Panc1 (cell line): ENCODE data around the gene AAK1.

Experiments used
- TCF7L2 ChIP-seq: IDR thresholded peaks from 2 replicates; pipeline ENCODE4 v1.6.1; 2011; ENCODE audit warnings: mild to moderate bottlenecking, low read depth, low read length, inconsistent platforms
- TF ChIP-seq, protein P1 (sequence below), 2 experiments: IDR thresholded peaks; 2 replicates each; pipeline ENCODE4 v1.6.1; 2011 to 2012; ENCODE audit warnings: low read depth in 2 of 2, control low read depth in 1 of 2, low read length in 1 of 2, mild to moderate bottlenecking in 1 of 2, moderate library complexity in 1 of 2; ENCODE audit not compliant: insufficient read depth in 1 of 2
- TF ChIP-seq, protein P2 (sequence below): fragments of 450-650 bp; IDR thresholded peaks from 2 replicates; pipeline ENCODE4 v1.5.1; 2017; ENCODE audit warnings: mild to moderate bottlenecking

DNA sequence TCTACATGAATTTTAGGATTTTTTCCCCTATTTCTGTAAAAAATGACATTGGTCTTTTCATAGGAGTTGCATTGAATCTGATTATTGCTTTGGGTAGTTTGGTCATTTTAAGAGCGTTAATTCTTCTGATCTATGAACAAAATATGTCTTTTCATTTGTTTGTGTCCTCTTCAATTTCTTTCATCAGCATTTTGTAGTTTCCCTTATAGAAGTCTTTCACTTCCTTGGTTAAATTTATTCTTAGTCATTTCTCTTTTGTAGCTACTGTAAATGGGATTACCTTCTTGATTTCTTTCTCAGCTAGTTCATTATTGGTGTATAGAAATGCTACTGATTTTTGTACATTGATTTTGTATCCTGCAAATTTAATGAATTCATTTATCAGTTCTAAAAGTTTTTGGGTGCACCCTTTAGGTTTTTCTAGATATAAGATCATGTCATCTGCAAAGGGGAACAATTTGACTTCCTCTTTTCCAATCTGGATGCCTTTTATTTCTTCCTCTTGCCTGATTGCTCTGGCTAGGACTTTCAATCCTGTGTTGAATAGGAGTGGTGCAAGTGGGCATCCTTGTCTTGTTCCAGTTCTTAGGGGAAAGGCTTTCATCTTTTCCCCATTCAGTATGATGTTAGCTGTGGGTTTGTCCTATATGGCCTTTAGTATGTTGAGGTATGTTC is 36.6 kb upstream of the AAK1 start:
- TF ChIP-seq, protein P1, sequence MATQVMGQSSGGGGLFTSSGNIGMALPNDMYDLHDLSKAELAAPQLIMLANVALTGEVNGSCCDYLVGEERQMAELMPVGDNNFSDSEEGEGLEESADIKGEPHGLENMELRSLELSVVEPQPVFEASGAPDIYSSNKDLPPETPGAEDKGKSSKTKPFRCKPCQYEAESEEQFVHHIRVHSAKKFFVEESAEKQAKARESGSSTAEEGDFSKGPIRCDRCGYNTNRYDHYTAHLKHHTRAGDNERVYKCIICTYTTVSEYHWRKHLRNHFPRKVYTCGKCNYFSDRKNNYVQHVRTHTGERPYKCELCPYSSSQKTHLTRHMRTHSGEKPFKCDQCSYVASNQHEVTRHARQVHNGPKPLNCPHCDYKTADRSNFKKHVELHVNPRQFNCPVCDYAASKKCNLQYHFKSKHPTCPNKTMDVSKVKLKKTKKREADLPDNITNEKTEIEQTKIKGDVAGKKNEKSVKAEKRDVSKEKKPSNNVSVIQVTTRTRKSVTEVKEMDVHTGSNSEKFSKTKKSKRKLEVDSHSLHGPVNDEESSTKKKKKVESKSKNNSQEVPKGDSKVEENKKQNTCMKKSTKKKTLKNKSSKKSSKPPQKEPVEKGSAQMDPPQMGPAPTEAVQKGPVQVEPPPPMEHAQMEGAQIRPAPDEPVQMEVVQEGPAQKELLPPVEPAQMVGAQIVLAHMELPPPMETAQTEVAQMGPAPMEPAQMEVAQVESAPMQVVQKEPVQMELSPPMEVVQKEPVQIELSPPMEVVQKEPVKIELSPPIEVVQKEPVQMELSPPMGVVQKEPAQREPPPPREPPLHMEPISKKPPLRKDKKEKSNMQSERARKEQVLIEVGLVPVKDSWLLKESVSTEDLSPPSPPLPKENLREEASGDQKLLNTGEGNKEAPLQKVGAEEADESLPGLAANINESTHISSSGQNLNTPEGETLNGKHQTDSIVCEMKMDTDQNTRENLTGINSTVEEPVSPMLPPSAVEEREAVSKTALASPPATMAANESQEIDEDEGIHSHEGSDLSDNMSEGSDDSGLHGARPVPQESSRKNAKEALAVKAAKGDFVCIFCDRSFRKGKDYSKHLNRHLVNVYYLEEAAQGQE (IDR thresholded peaks at IDR 0.05; ENCODE audit: insufficient read depth in 1 of 2, low read depth in 2 of 2, low read length in 1 of 2) = no peak
- TF ChIP-seq, protein P2, sequence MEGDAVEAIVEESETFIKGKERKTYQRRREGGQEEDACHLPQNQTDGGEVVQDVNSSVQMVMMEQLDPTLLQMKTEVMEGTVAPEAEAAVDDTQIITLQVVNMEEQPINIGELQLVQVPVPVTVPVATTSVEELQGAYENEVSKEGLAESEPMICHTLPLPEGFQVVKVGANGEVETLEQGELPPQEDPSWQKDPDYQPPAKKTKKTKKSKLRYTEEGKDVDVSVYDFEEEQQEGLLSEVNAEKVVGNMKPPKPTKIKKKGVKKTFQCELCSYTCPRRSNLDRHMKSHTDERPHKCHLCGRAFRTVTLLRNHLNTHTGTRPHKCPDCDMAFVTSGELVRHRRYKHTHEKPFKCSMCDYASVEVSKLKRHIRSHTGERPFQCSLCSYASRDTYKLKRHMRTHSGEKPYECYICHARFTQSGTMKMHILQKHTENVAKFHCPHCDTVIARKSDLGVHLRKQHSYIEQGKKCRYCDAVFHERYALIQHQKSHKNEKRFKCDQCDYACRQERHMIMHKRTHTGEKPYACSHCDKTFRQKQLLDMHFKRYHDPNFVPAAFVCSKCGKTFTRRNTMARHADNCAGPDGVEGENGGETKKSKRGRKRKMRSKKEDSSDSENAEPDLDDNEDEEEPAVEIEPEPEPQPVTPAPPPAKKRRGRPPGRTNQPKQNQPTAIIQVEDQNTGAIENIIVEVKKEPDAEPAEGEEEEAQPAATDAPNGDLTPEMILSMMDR = no peak
- TF ChIP-seq TCF7L2 = no peak
